NOMO-1 treated with DMSO at 0.1 percent for 48 hours (cell line): ENCODE results near the gene PRPF38B.
"Not testable (repeated sequence)": the region's sequence is repeated elsewhere in the genome, so short reads cannot be mapped to it uniquely, and the experiment has no call there.

Source experiments
- DNase-seq: peaks from one replicate; lab custom pipeline; 2025; ENCODE audit not compliant: unreplicated experiment; lab: John Stamatoyannopoulos, UW

PRPF38B gene, protein sequence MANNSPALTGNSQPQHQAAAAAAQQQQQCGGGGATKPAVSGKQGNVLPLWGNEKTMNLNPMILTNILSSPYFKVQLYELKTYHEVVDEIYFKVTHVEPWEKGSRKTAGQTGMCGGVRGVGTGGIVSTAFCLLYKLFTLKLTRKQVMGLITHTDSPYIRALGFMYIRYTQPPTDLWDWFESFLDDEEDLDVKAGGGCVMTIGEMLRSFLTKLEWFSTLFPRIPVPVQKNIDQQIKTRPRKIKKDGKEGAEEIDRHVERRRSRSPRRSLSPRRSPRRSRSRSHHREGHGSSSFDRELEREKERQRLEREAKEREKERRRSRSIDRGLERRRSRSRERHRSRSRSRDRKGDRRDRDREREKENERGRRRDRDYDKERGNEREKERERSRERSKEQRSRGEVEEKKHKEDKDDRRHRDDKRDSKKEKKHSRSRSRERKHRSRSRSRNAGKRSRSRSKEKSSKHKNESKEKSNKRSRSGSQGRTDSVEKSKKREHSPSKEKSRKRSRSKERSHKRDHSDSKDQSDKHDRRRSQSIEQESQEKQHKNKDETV

DNA sequence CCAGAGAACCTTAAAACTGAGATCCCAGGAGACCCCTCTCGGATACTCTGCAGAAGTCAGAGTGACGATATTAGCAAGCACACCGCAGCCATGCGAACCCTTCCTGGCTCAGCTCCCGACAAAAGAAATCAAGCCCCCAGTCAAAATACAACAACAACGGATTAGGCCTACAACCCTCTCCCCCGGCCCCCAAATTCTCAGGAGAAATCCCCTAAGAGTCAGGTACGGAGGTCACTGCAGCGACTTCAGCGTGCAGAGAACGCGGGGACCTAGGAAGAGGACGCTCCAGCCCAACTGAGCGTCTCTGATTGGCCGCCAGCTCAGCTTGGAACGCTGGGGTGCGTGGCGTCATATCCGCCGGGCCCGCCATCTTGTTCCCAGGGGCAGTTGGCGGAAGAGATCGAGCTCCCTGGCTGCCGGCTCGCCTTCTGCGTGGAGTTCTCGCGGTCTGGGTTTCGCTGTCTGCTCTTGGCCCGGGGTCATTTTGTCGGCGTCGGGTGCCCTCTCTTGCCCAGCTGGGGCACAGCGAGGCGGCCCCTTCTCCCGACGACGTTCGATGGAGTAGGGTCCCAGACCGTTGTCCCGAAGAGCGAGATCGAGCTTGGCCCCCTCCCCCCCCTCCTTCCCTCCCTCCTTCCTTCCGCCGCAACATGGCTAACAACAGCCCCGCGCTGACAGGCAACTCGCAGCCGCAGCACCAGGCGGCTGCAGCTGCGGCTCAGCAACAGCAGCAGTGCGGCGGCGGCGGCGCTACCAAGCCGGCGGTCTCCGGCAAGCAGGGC, at the start of gene PRPF38B:
Gene PRPF38B (plus strand): TSS at position 369 of the 782 bp plus-strand sequence. CDS start 282 bp downstream, at position 651.
- DNase-seq, result peak; percentile 91

- DNase-seq, result peak; percentile 82
Measured at GRCh38 chr1:108643492-108644335, 48.4 kb upstream of the PRPF38B start.

GRCh38 chr1:108644984-108645383, 47.1 kb upstream of the PRPF38B start:
- DNase-seq, result no peak

DNA sequence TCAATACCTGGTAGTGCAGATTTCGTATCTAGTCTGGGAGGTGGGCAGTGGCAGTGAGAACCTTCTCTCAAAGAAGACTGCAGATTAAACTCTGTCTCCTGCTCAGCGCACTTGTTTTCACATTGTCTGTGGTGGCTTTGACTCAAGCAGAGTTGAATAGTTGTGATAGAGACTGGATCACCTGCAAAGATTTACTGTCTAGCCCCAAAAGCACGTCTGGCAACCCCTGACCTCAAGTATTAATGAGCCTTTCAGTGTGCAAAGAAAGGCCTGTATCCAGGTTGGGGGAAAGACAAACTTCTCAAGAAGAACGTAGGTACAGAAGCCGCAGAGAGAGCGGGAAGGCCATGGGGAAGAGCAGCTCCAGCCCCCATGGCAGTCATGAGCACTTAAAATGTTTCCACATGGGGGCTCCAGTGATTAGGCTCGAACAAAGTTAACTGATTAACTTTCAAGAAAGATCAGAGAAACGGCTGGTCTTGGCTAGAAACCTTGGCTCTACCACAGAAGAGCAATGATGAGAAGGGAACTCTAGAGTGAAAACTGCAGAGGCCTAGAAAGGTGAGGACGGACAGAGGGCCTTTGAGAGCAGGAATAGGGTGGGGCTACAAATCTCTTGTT, 46.4 kb upstream of the PRPF38B start:
- DNase-seq, result peak; percentile 23

DNA sequence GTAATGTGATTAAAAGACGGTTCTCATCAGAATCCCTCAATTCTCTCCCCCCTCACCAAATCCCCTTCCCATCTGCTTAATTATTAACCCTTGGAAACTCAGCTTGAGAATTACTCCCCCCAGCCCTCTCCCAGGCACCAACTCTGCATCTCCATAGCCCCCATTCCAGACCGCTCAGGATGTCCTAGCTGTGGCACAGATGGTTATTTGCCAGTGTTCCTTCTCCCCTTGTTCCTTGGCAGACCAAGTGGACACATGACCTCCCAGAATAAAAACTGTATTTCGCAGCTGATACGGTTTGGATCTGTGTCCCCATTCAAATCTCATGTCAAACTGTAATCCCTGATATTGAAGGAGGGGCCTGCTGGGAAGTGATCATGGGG, 45.9 kb upstream of the PRPF38B start:
- no peak for DNase-seq

- DNase-seq, result peak; percentile 99
Measured at GRCh38 chr1:108646648-108647269, 45.4 kb upstream of the PRPF38B start.

- DNase-seq, result no peak
Measured at GRCh38 chr1:108653431-108654105, 38.5 kb upstream of the PRPF38B start.

DNA sequence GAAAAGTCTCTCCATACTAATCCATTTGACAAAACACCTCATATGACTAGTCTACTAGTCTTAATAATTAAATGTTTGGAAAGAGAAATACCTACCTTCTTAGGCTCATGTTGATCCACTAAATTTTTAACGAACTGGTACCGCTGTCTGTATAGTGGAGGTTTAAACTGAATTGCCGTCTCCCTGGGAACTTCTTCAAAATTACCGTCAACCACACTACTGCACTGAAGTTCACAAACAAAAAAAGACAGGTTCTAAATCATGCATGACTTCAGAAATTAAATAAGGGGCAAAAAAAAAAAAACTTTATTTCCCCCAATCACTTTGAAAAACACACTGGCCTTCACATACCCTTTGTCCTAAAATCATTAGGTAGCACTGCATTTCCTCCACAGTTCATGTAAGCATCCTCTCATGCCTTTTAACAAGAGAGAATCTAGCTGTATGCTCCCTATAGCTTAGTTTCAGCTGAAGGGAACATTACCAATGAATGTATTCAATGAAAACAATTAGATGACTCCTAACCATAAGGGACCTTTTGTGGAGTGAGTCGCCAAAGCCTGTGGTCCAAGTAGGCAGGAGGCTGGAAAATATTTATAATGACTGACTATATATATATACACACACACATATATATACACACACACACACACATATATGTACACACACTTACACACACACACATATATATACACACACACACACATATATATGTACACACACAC, 34.6 kb upstream of the PRPF38B start:
- no peak for DNase-seq

DNA sequence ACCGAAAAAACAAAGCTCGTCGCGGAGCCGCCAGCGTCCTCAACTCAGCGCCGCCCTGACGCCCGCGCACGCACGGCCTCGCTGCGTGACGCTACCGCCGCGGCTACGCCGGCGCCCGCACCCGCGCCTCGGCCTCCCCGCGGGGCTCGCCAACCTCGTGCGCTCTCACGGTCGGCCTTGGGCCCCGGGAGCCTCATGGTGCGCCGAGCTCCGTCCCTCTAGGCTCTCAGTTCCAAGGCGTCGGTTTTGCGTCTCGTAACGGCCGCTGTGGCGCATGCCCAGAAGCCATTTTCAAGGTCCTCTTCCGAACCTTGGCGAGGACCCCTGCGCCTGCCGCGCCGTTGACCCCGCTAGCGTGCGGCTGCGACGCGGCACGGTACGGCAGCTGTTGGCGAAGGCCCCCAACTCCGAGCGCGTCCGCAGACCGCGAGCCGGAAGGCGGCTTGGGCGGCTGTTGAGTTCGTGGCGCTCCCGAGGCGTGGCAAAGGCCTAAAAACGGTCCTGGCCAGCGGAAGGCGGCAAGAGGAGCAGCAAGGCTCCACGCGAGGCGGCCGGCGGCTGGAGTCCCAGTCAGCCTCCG, 31.0 kb upstream of the PRPF38B start, which contains the start of gene HENMT1:
Gene HENMT1 (minus strand): TSS at position 64 of the 580 bp plus-strand sequence. CDS start 1,209 bp downstream, outside the sequence.
- peak; percentile 67 for DNase-seq

DNA sequence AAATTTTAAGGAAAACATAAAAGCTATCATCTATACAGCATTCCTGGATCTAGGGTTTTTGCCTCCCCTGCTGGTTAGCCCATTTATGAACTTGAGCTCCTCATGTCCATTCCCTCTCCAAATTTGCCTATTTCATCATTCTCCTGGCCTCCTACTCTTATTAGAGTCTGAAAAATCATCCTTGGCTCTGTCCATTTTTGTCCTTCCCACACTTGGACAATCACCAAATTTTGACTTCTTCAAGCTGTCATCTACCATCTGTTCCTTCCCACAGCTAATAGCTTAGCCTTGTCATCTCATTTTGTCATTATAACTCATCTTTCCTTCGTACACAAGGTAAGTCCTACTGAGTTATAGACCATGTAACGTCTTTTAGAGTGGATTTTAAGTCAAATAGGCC, 29.0 kb upstream of the PRPF38B start:
- no peak for DNase-seq

GRCh38 chr1:108664481-108664880, 27.6 kb upstream of the PRPF38B start:
- DNase-seq, result peak; percentile 63

DNA sequence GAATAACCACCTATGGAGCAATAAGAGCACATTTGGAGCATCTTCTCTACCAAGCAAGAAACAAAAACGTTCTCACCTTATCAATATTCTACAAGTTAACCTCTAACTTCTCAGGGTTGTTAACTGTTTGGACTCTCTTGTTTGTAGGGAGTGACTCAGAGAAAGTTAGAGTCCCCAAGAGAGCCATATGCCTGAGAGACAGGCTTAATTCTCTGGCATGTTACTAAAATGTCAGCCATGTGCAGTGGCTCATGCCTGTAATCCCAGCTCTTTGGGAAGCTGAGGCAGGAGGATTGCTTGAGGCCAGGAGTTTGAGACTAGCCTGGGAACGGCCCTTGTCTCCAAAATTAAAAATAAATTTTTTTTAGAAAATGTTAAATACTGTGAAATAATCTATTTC, 27.0 kb upstream of the PRPF38B start:
- no peak for DNase-seq

- DNase-seq, result no peak
Measured at GRCh38 chr1:108665771-108666170, 26.3 kb upstream of the PRPF38B start.

GRCh38 chr1:108667422-108667821, 24.7 kb upstream of the PRPF38B start:
- not testable (repeated sequence) for DNase-seq

DNA sequence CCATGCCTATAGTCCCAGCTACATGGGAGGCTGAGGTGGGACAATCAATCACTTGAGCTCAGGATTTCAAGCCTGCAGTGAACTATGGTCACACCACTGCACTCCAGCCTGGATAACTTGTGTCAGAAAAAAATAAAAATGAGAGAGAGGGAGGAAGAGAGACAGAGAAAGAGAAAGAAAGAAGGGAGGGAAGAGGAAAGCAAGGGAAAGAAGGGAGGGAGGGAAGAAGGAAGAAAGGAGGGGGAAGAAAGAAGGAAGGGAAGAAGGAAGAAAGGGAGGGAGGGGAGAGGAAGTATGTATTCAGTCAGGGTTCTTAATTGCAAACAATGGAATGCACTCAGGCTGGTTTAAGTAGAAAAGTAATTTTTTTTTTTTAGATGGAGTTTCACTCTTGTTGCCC, 23.3 kb upstream of the PRPF38B start:
- DNase-seq, result no peak

DNA sequence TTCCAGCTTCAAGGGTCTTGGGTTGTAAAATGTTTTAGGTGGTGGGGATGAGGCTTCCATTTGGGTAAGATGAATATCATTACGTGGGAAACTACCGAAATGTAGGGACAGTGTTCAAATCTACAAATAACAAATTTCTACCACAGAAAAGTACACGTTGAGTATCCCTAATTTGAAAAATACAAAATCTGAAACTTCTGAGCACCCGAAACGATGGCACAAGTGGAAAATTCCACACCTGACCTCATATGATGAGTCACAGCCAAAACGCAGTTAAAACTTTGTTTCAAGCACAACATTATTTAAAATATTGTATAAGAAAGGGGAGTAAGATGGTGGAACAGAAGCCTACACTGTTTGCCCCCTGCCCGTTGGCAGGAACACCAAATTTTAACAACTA, 22.4 kb upstream of the PRPF38B start:
- DNase-seq, result no peak

DNA sequence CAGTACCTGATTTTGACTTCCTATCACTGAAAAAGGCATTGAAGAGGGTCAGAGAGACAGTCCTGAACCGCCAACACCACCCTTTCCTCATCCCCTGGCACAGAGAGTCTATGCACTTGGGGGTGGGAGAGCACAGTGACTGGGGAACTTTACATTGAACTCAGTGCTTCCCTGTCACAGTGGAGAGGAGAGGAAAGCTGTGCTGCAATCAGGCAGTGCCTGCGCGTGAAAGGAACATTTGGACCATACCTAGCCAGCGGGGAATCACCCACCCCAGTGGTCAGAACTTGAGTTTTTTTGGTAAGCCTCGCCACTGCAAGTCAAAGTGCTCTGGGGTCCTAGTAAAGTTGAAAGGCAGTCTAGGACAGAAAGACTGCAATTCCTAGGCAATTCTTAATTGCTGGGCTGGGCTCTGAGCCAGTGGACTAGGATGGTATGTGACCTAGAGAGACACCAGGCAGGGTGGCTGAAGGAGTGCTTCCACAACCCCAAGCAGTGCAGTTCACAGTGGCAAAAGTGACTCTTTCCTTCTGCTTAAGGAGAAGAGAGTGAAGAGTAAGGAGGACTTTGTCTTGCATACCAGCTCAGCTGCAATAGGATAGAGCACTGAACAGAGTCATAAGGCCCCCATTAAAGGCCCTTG, 21.9 kb upstream of the PRPF38B start:
- no peak for DNase-seq

- no peak for DNase-seq
Measured at GRCh38 chr1:108671143-108671542, 21.0 kb upstream of the PRPF38B start.
